DND-41 (cell line): ENCODE measurements around the gene TMEM163.

Experiments used
- ATAC-seq: fragments of 200-7000 bp; cut with Tn5 transposase; 3 replicates; pipeline ENCODE4 v1.9.1; 2021; ENCODE audit warnings: low read depth; ENCODE audit not compliant: insufficient read depth
- DNase-seq: peaks from one replicate; pipeline ENCODE4 v3.0.0-alpha.2; 2020
- H2AFZ ChIP-seq: 2 replicates; pipeline ENCODE4 v1.6.0; 2012; ENCODE audit warnings: low read depth, low read length
- H3K27ac ChIP-seq: 2 replicates; pipeline ENCODE4 v1.5.1; 2012; ENCODE audit warnings: low read length, inconsistent platforms
- H3K27me3 ChIP-seq: fragments of 200-600 bp; sonication (generic); 2 replicates; pipeline ENCODE4 v1.6.0; 2012; ENCODE audit warnings: low read length, mild to moderate bottlenecking, inconsistent platforms; ENCODE audit not compliant: insufficient read depth, poor library complexity
- H3K36me3 ChIP-seq: 2 replicates; pipeline ENCODE4 v1.5.1; 2012; ENCODE audit warnings: low read length, inconsistent platforms; ENCODE audit not compliant: insufficient read depth
- H3K4me1 ChIP-seq: 2 replicates; pipeline ENCODE4 v1.5.1; 2012; ENCODE audit warnings: mild to moderate bottlenecking, low read length; ENCODE audit not compliant: insufficient read depth
- H3K4me2 ChIP-seq: 2 replicates; pipeline ENCODE4 v1.6.0; 2012; ENCODE audit warnings: mild to moderate bottlenecking, moderate library complexity, low read length, inconsistent platforms; ENCODE audit not compliant: insufficient read depth
- H3K4me3 ChIP-seq, 2 experiments: fragments of 200-600 bp in 1 of 2; shearing (Covaris generic) in 1 of 2; 2 replicates each; pipeline ENCODE4 v1.5.1; 2012 to 2016; ENCODE audit warnings: inconsistent platforms in 2 of 2, low read length in 2 of 2, mild to moderate bottlenecking in 2 of 2, low read depth in 1 of 2, moderate library complexity in 1 of 2
- H3K79me2 ChIP-seq: 2 replicates; pipeline ENCODE4 v1.6.0; 2012; ENCODE audit warnings: low read length, inconsistent platforms; ENCODE audit not compliant: insufficient read depth
- H3K9ac ChIP-seq: 2 replicates; pipeline ENCODE4 v1.6.0; 2012; ENCODE audit warnings: low read depth, mild to moderate bottlenecking, inconsistent platforms, low read length, moderate library complexity
- H3K9me3 ChIP-seq: 2 replicates; pipeline ENCODE4 v1.5.1; 2012; ENCODE audit warnings: low read length, moderate library complexity, mild to moderate bottlenecking, inconsistent platforms; ENCODE audit not compliant: insufficient read depth, severe bottlenecking
- H4K20me1 ChIP-seq: 2 replicates; pipeline ENCODE4 v1.6.0; 2012; ENCODE audit warnings: low read length; ENCODE audit not compliant: insufficient read depth
- CTCF ChIP-seq: IDR thresholded peaks from 2 replicates; pipeline ENCODE4 v1.5.1; 2012; ENCODE audit warnings: borderline replicate concordance, low read length, moderate library complexity, mild to moderate bottlenecking; ENCODE audit not compliant: poor library complexity, severe bottlenecking; ENCODE audit errors: extremely low read depth
- EZH2 ChIP-seq: IDR thresholded peaks from 3 replicates; pipeline ENCODE4 v1.6.1; 2012; ENCODE audit warnings: borderline replicate concordance, low read depth, mild to moderate bottlenecking, moderate library complexity, low read length, inconsistent platforms; ENCODE audit not compliant: severe bottlenecking

TMEM163 gene

DNA sequence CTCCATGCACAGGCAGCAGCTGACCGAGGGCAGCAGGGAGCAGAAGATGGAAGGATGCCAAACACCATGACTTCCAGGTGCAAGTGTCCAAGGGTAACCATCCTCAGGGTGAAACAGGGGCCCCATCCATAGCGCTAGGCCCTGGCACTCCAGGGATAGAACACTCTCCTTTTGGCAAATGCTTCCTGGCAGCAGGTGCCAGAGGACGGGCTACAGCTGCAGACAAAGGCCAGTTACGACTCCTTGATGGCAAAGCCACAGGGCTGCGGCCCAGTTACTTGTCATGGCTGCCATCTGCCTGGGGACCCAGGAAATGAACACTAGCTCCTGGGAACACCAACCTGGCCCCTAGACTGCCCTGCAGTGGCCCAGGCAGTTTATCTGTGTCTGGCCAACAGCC is 178.8 kb downstream of the TMEM163 start:
- no peaks in the 10 kb centered on the region for H4K20me1 ChIP-seq
- H3K27me3 ChIP-seq: no peaks in the 10 kb centered on the region
- no peak overlapping the region for H2AFZ ChIP-seq
- H3K36me3 ChIP-seq: no peaks in the 10 kb centered on the region
- H3K9me3 ChIP-seq: no peaks in the 10 kb centered on the region
- H3K9ac ChIP-seq: no peak overlapping the region
- H3K27ac ChIP-seq: no peak overlapping the region
- no peak overlapping the region for H3K4me2 ChIP-seq
- no peak for DNase-seq
- ATAC-seq: no peak
- TF ChIP-seq EZH2: no peak
- no peak for TF ChIP-seq CTCF
- no peaks in the 10 kb centered on the region for H3K4me1 ChIP-seq
- H3K4me3 ChIP-seq: no peak overlapping the region
- no peaks in the 10 kb centered on the region for H3K79me2 ChIP-seq

- Histone ChIP-seq H3K79me2 (no peaks in the 10 kb centered on the region), H3K4me1 (no peaks in the 10 kb centered on the region), H3K9me3 (no peaks in the 10 kb centered on the region), H3K4me2 (no peak overlapping the region), H3K27ac (no peak overlapping the region), H3K4me3 (no peak overlapping the region), H3K9ac (no peak overlapping the region), H3K27me3 (no peaks in the 10 kb centered on the region), H3K36me3 (no peaks in the 10 kb centered on the region), H2AFZ (no peak overlapping the region), H4K20me1 (no peaks in the 10 kb centered on the region)
- no peak for TF ChIP-seq EZH2
- TF ChIP-seq CTCF: no peak
- no peak for ATAC-seq
- no peak for DNase-seq
Measured at GRCh38 chr2:134537702-134538101, 181.1 kb downstream of the TMEM163 start.

- no peaks in the 10 kb centered on the region for H4K20me1 ChIP-seq
- TF ChIP-seq EZH2 (no peak), CTCF (no peak)
Measured at GRCh38 chr2:134537121-134537520, 181.7 kb downstream of the TMEM163 start.

GRCh38 chr2:134536296-134536695 is 182.5 kb downstream of the TMEM163 start:
- no peaks in the 10 kb centered on the region for H3K9me3 ChIP-seq
- H3K9ac ChIP-seq: no peak overlapping the region
- no peak overlapping the region for H3K4me2 ChIP-seq
- H3K27ac ChIP-seq: no peak overlapping the region
- H2AFZ ChIP-seq: no peak overlapping the region
- H3K4me3 ChIP-seq: no peak overlapping the region
- H3K4me1 ChIP-seq: no peaks in the 10 kb centered on the region
- no peaks in the 10 kb centered on the region for H3K79me2 ChIP-seq
- no peaks in the 10 kb centered on the region for H4K20me1 ChIP-seq
- no peaks in the 10 kb centered on the region for H3K36me3 ChIP-seq
- TF ChIP-seq CTCF: no peak
- no peak for TF ChIP-seq EZH2
- no peaks in the 10 kb centered on the region for H3K27me3 ChIP-seq
- DNase-seq (no peak), ATAC-seq (no peak)

More at GRCh38 chr2:134537121-134537520, 181.7 kb downstream of the TMEM163 start:
- no peak overlapping the region for H3K9ac ChIP-seq
- H3K4me3 ChIP-seq: no peak overlapping the region
- no peaks in the 10 kb centered on the region for H3K27me3 ChIP-seq
- no peak overlapping the region for H3K4me2 ChIP-seq
- no peaks in the 10 kb centered on the region for H3K79me2 ChIP-seq
- DNase-seq (no peak), ATAC-seq (no peak)
- H3K4me1 ChIP-seq: no peaks in the 10 kb centered on the region
- no peaks in the 10 kb centered on the region for H3K36me3 ChIP-seq
- no peaks in the 10 kb centered on the region for H3K9me3 ChIP-seq
- H2AFZ ChIP-seq: no peak overlapping the region
- no peak overlapping the region for H3K27ac ChIP-seq
